K562 (cell line): ENCODE data around the gene NTN1. TPM values are rescaled to one million over a fixed set of nuclear protein-coding genes. Genes with fewer than 3 reads are reported as not detected.

Experiments
- ATAC-seq: fragments of 200-7000 bp; cut with Tn5 transposase; 3 replicates; pipeline ENCODE4 v1.9.1; 2020; ENCODE audit warnings: moderate library complexity
- BruUV-seq: library from RNA; stranded (reverse); fragments of 400-500 nt; replicated peaks from 2 replicates; lab custom pipeline; 2021; lab: Mats Ljungman, UMichigan
- CTCF ChIA-PET: fragments of 300-600 bp; formaldehyde crosslinking; extraction: SDS; loops from one replicate; lab custom pipeline; 2021; ENCODE audit warnings: low intra/inter-chr PET ratio; lab: Yijun Ruan, JAX
- POLR2A ChIA-PET: fragments of 300-600, 350-650 bp; sonication (Branson Sonifier 250); formaldehyde crosslinking; extraction: SDS; loops from one replicate; lab custom pipeline; 2021; ENCODE audit warnings: antibody characterized with exemption, inconsistent platforms; lab: Yijun Ruan, JAX
- DNase-seq, 4 experiments: peaks; one replicate each; pipeline versions ENCODE4 v3.0.0 to v3.0.0-alpha.2; 2011 to 2018; ENCODE audit warnings: low spot score in 3 of 4, mixed read lengths in 3 of 4; ENCODE audit errors: extremely low read depth in 1 of 4
- FAIRE-seq: peaks from 2 replicates; lab custom pipeline; 2011; peaks lifted over from hg19 to GRCh38; lab: Jason Lieb, UNC
- H2AFZ ChIP-seq: 2 replicates; pipeline ENCODE4 v1.6.0; 2011; ENCODE audit warnings: low read depth, low read length, control low read depth, inconsistent platforms
- H3K27ac ChIP-seq: fragments of 200-600 bp; 3 replicates; pipeline ENCODE4 v1.8.0; 2011; ENCODE audit warnings: low read depth, mild to moderate bottlenecking, control low read depth, inconsistent platforms, low read length, moderate library complexity, mixed read lengths; ENCODE audit errors: extremely low read depth
- H3K27me3 ChIP-seq, 2 experiments: fragments of 300-600 bp in 1 of 2; 2 replicates in 1 of 2; 3 replicates in 1 of 2; pipeline versions ENCODE4 v1.6.0 to v1.8.0; 2011; ENCODE audit warnings: inconsistent platforms in 2 of 2, low read length in 2 of 2, mild to moderate bottlenecking in 1 of 2, mixed read lengths in 1 of 2, moderate library complexity in 1 of 2; ENCODE audit not compliant: control insufficient read depth in 2 of 2, insufficient read depth in 2 of 2
- H3K36me3 ChIP-seq: fragments of 300-600 bp; 3 replicates; pipeline ENCODE4 v1.8.0; 2011; ENCODE audit warnings: mild to moderate bottlenecking, low read length, inconsistent platforms; ENCODE audit not compliant: control insufficient read depth, insufficient read depth
- H3K4me1 ChIP-seq, 2 experiments: fragments of 200-600 bp in 1 of 2; replicated peaks in 1 of 2; 2 replicates in 1 of 2; 3 replicates in 1 of 2; pipeline versions ENCODE4 v1.5.1 to v1.8.0; 2011; ENCODE audit warnings: inconsistent platforms in 2 of 2, low read length in 2 of 2, mild to moderate bottlenecking in 1 of 2, mixed read lengths in 1 of 2, moderate library complexity in 1 of 2; ENCODE audit not compliant: control insufficient read depth in 2 of 2, insufficient read depth in 2 of 2
- H3K4me2 ChIP-seq: 2 replicates; pipeline ENCODE4 v1.6.1; 2011; ENCODE audit warnings: low read length, control low read depth, inconsistent platforms, mixed read lengths; ENCODE audit not compliant: insufficient read depth
- H3K4me3 ChIP-seq: fragments of 200-600 bp; sonication (generic), shearing (Covaris generic); 2 replicates; pipeline ENCODE4 v1.5.1; 2016; ENCODE audit warnings: control low read depth, inconsistent platforms
- H3K79me2 ChIP-seq: fragments of 200-600 bp; 3 replicates; pipeline ENCODE4 v1.8.0; 2011; ENCODE audit warnings: low read length, inconsistent platforms; ENCODE audit not compliant: control insufficient read depth, insufficient read depth
- H3K9ac ChIP-seq, 2 experiments: 2 replicates each; pipeline versions ENCODE4 v1.6.0 to v1.6.1; 2011; ENCODE audit warnings: low read depth in 2 of 2, low read length in 2 of 2, control low read depth in 1 of 2, inconsistent platforms in 1 of 2, mild to moderate bottlenecking in 1 of 2, mixed read lengths in 1 of 2; ENCODE audit not compliant: insufficient read depth in 1 of 2
- H3K9me1 ChIP-seq: one replicate; pipeline ENCODE4 v1.6.0; 2011; ENCODE audit warnings: inconsistent platforms, mild to moderate bottlenecking, low read length, moderate library complexity; ENCODE audit not compliant: control insufficient read depth, insufficient read depth
- H3K9me3 ChIP-seq: replicated peaks from 2 replicates; pipeline ENCODE4 v1.5.1; 2011; ENCODE audit warnings: low read depth, low read length, inconsistent platforms; ENCODE audit not compliant: control insufficient read depth, insufficient read depth
- H4K20me1 ChIP-seq: replicated peaks from 2 replicates; pipeline ENCODE4 v1.6.1; 2011; ENCODE audit warnings: low read length, inconsistent platforms, mixed read lengths; ENCODE audit not compliant: control insufficient read depth, insufficient read depth
- GTF2F1 ChIP-seq: IDR thresholded peaks from 2 replicates; pipeline ENCODE4 v1.6.1; 2011; ENCODE audit warnings: low read depth, low read length, improper control_type of control experiment
- RBM34 ChIP-seq: fragments of 200-400 bp; formaldehyde crosslinking; IDR thresholded peaks from 2 replicates; pipeline ENCODE4 v1.6.1; 2018; ENCODE audit warnings: low read length, borderline replicate concordance; ENCODE audit not compliant: insufficient read depth
- TEAD4 ChIP-seq, 2 experiments: sonication (generic) in 1 of 2; formaldehyde crosslinking in 1 of 2; IDR thresholded peaks; 2 replicates each; pipeline versions ENCODE4 v1.6.1 to v1.8.0; 2012 to 2022; ENCODE audit warnings: borderline replicate concordance in 1 of 2, inconsistent platforms in 1 of 2, low read length in 1 of 2, mild to moderate bottlenecking in 1 of 2, missing genetic modification reagents in 1 of 2
- YBX1 ChIP-seq: fragments of 450-650 bp; IDR thresholded peaks from 2 replicates; pipeline ENCODE4 v1.7.1; 2016; ENCODE audit warnings: mild to moderate bottlenecking
- ZBTB17 ChIP-seq: fragments of 450-650 bp; formaldehyde crosslinking; IDR thresholded peaks from 2 replicates; pipeline ENCODE4 v1.4.0; 2020; ENCODE audit warnings: mild to moderate bottlenecking
- ZNF274 ChIP-seq: IDR thresholded peaks from 2 replicates; pipeline ENCODE4 v1.6.1; 2011; ENCODE audit warnings: low read depth, mild to moderate bottlenecking, low read length, moderate library complexity, borderline replicate concordance
- WGBS: fragments of 100-300 bp; shearing (Covaris generic); methylation state at CpG from one replicate; pipeline ENCODE4 v1.1.6; 2016; ENCODE audit warnings: low coverage, mixed read lengths; ENCODE audit not compliant: insufficient coverage; ENCODE audit errors: missing lambda C conversion rate; 5-methylcytosine and 5-hydroxymethylcytosine counted together
- in situ Hi-C: fragments of 300-500 bp; cut with MboI; formaldehyde crosslinking; loops from 4 replicates; pipeline ENCODE4 v1.15.0; 2018; ENCODE audit warnings: inconsistent platforms, mixed read lengths
- intact Hi-C: fragments of 100-400 bp; cut with micrococcal nuclease; formaldehyde crosslinking; loops from 2 replicates; pipeline ENCODE4 v1.14.2; 2022
- polyA plus RNA-seq, 8 experiments: library from polyadenylated mRNA; depleted of rRNA in 4 of 8; stranded (reverse) in 5 of 8; unstranded in 3 of 8; fragments of >200 nt; fragmentation: Nextera tagmentation in 2 of 8; fragmentation: Illumina TruSeq in 1 of 8; extraction: Ambion mirVana in 2 of 8; extraction: Trizol in 1 of 8; gene quantifications; 2 replicates each; pipeline versions ENCODE4 v1.2.1 to v1.2.3, GENCODE V29; 2011 to 2014; ENCODE audit warnings: inconsistent platforms in 1 of 8, missing spikeins in 1 of 8
- total RNA-seq, 7 experiments: library from RNA; depleted of rRNA in 6 of 7; stranded (reverse); fragments of >200 nt in 6 of 7; fragmentation: Illumina TruSeq in 2 of 7; extraction: Trizol in 2 of 7; gene quantifications; 2 replicates each; pipeline versions ENCODE4 v1.2.1 to v1.2.3, GENCODE V29; 2011 to 2021; ENCODE audit warnings: low replicate concordance in 1 of 7

Gene NTN1
- total and polyA plus RNA-seq, 9 of the 15 experiments (the other 6 are each of a cell fraction or from before 2014, with no cell fraction given) = 0.02 TPM; not detected in 8

DNA sequence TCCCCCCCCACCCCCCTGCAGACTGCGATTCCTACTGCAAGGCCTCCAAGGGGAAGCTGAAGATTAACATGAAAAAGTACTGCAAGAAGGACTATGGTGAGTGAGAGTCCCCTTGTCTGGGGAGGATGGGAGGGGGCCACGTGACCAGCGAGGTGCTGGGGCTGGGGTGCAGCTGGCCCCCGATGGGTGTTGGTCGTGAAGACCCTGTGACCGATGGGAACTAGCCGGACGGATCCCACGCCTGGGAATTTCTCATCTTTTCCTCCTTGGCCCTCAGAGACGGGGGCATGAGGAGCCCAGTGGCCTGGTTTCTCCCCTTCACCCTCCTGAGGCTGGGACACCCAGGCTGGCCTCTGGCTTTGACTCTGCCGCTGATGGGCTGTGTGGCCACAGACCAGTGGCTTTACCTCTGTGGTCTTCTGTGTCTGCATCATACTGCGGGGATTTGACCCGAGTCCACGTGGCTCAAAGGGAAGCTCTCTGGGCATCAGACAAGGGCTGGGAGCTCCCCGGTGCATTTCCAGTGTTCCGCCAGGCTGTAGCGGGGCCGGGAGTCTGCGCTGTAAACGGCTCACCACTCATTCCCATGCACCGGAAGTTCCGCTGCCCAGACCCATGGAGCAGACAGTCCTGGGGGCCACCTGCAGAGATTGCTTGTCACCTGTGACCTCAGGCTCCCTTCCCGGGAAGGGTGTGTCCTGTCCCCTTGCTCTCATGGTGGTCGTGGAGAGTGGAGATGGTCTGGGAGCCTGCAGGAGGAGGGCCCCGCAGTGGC lies 200.0 kb downstream of the NTN1 start:
- no peaks in the 10 kb centered on the region for H3K79me2 ChIP-seq
- no peak overlapping the region for H2AFZ ChIP-seq
- H3K36me3 ChIP-seq = no peaks in the 10 kb centered on the region
- no peak overlapping the region for H3K27ac ChIP-seq
- no TSS peak for BruUV-seq
- H3K4me2 ChIP-seq = no peak overlapping the region
- DNase-seq = no peak
- no peaks in the 10 kb centered on the region for H3K9me3 ChIP-seq
- H3K4me3 ChIP-seq = no peak overlapping the region
- in situ Hi-C loops (no loop called here), intact Hi-C loops (no loop called here)
- H3K9me1 ChIP-seq = no peaks in the 10 kb centered on the region
- no peak overlapping the region for H3K9ac ChIP-seq
- H3K27me3 ChIP-seq = peaks cover 0 to 4% of the 10 kb centered on the region in 2 experiments; a peak in 1 of 5 replicates
- ATAC-seq = no peak
- 3% methylated on average over 18 of the region's 25 CpGs for WGBS
- H4K20me1 ChIP-seq = no peaks in the 10 kb centered on the region
- no peaks in the 10 kb centered on the region for H3K4me1 ChIP-seq
- no peak for TF ChIP-seq ZNF274
- no peak for TF ChIP-seq YBX1
- TF ChIP-seq GTF2F1 = no peak
- TF ChIP-seq RBM34 = no peak
- TF ChIP-seq ZBTB17 (CRISPR knock-in tag) = no peak
- no peak for TF ChIP-seq TEAD4 (IDR thresholded peaks at IDR 0.05; ENCODE audit: low read length)
- TF ChIP-seq TEAD4 (CRISPR knock-in tag; IDR thresholded peaks at IDR 0.05; ENCODE audit: borderline replicate concordance) = no peak
- CTCF ChIA-PET = no interaction called here
- FAIRE-seq = no peak
- POLR2A ChIA-PET = interaction anchor here (0.7 kb wide), 1 partner anchor 1236 kb away, joined by 3 read pairs; no protein-coding TSS in a partner anchor
